AG09309 (cell line): ENCODE data around the gene UXT.
A peak's percentile ranks its signal among the peaks of the same experiment; 100 is the strongest.

ENCODE experiments used
- DNase-seq: peaks from one replicate; pipeline ENCODE4 v3.0.0-alpha.2; 2010; ENCODE audit warnings: low read depth
- H3K4me3 ChIP-seq: 2 replicates; pipeline ENCODE4 v1.5.1; 2011; ENCODE audit warnings: mild to moderate bottlenecking, low read depth, low read length, moderate library complexity; ENCODE audit not compliant: control insufficient read depth
- CTCF ChIP-seq: IDR thresholded peaks from 2 replicates; pipeline ENCODE4 v1.5.1; 2011; ENCODE audit warnings: mild to moderate bottlenecking, low read depth, low read length, inconsistent platforms; ENCODE audit not compliant: insufficient read depth, control insufficient read depth; ENCODE audit errors: missing control alignments

The UXT gene

GRCh38 chrX:47661539-47661938, 2.6 kb upstream of the UXT start:
- DNase-seq: no peak
- no peak overlapping the region for H3K4me3 ChIP-seq
- no peak for TF ChIP-seq CTCF

- no peak for DNase-seq
- peak overlapping the region; percentile 64 for H3K4me3 ChIP-seq
- no peak for TF ChIP-seq CTCF
These were observed 394 bp upstream of the UXT start for GRCh38 chrX:47659421-47659726.

- no peak for DNase-seq
- TF ChIP-seq CTCF: no peak
- H3K4me3 ChIP-seq: peak overlapping the region; percentile 64
These were observed 688 bp downstream of the UXT start for GRCh38 chrX:47658301-47658683.

GRCh38 chrX:47651043-47651905, 7.7 kb downstream of the UXT start:
- peak overlapping the region; percentile 25 for H3K4me3 ChIP-seq
- no peak for DNase-seq
- TF ChIP-seq CTCF: no peak

- peak; percentile 93 for DNase-seq
- peak within 1 kb of the TSS; percentile 74 for H3K4me3 ChIP-seq
- no peak for TF ChIP-seq CTCF
These were observed 8.6 kb downstream of the UXT start, which contains the start of gene ELK1 for GRCh38 chrX:47650164-47651042. Gene ELK1 (minus strand): TSS chrX:47650563. CDS start chrX:47641441, 9,122 bp downstream.

- DNase-seq: no peak
- TF ChIP-seq CTCF: no peak
- peak overlapping the region; percentile 74 for H3K4me3 ChIP-seq
These were observed 9.2 kb downstream of the UXT start for GRCh38 chrX:47649781-47650163.
